HG03457 (cell line): ENCODE measurements around the gene MYO3A.
"Not testable (repeated sequence)": the region's sequence is repeated elsewhere in the genome, so short reads cannot be mapped to it uniquely, and the experiment has no call there.

ENCODE experiments used
- ATAC-seq: cut with Tn5 transposase; IDR thresholded peaks from one replicate; pipeline ENCODE4 v1.9.1; 2021; ENCODE audit warnings: moderate number of reproducible peaks; ENCODE audit not compliant: unreplicated experiment

MYO3A gene

GRCh38 chr10:26085549-26085948 lies 151.5 kb downstream of the MYO3A start:
- ATAC-seq = no peak

DNA sequence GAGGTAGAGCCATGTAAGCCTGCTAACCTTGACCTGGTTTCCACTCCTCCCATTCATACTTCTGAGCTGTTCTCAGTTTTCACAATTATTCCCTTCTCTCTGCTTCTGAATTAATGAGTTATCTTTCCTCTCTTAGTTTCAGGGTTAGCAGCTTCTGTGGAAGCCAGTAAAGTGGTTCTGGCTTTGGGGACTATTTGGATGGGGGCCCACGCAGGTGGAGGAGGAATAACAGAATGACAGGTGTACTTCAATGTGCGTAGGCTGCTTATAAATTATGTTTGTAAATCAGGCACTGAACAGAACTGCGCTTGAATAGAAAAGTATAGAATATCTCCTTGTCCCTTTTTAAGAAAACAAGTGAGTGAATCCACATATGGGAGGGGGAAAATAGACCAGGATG lies 153.6 kb downstream of the MYO3A start:
- no peak for ATAC-seq

DNA sequence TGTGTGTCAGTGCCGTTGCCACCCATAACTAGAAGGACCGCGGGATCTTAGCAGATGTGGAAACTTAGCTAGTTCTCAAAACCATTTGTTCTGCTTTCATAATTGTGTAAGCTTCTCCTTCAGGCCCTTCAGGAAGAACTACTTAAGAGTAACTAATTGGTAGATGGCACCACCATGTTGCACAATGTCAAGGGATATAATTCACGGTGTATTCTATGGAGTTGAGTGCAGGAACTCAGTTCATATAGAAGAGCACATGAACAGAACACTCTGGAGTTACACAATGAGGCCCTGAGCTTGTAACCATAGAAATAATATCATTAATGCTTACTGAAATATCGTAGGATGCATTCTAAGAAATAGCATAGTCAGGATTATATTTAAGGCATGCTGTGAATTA lies 156.0 kb downstream of the MYO3A start:
- no peak for ATAC-seq

- no peak for ATAC-seq
These were observed 156.7 kb downstream of the MYO3A start for GRCh38 chr10:26090762-26091161.

DNA sequence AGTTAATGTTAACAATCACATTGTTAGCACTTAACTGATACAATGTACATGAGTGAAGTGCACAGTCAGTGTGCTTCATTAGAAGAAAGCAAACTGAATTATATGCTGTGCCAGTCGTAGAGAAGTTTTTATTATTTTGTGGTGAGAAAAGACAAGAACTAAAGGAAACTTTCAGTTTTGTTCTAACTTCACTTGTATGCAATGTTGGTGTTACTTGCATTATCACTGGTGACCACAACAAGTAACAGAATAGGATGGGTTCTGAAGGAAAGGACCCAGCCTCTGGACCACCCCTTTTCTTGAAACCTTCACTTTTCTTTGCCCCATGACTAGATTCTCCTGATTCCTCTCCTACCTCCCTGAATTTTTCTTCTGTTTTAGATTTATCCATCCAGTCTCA lies 159.2 kb downstream of the MYO3A start:
- ATAC-seq = no peak

- no peak for ATAC-seq
These were observed 161.8 kb downstream of the MYO3A start for GRCh38 chr10:26095781-26096180.

DNA sequence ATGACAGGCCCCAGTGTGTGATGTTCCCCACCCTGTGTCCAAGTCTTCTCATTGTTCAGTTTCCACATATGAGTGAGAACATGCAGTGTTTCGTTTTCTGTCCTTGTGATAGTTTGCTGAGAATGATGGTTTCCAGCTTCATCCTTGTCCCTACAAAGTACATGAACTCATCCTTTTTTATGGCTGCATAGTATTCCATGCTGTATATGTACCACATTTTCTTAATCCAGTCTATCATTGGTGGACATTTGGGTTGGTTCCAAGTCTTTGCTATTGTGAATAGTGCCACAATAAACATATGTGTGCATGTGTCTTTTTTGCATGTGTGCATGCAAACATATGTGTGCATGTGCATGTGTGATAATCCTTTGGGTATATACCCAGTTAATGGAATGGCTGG lies 163.5 kb downstream of the MYO3A start:
- not testable (repeated sequence) for ATAC-seq

- no peak for ATAC-seq
These were observed 178.5 kb downstream of the MYO3A start for GRCh38 chr10:26112532-26112931.

- ATAC-seq = no peak
These were observed 204.6 kb downstream of the MYO3A start for GRCh38 chr10:26138613-26139012.

DNA sequence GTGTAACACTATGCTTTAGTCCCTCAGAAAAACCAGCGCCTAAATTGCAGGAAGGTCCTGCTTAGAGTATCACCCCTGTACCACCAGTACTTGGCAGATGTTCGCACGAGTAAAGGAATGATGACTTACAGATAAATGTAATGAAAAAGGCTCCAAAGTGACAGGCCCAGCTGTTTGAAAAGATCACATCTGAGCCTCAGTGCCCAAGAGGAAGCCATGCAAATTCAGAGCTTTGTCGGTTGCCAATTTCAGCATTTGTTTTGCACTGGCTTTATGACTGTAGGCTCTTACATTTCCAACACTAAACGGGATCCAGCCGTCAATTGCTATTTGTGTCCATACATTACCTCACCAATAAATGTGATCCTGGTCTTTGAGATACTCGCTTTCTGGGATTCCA lies 222.0 kb downstream of the MYO3A start:
- ATAC-seq = no peak

DNA sequence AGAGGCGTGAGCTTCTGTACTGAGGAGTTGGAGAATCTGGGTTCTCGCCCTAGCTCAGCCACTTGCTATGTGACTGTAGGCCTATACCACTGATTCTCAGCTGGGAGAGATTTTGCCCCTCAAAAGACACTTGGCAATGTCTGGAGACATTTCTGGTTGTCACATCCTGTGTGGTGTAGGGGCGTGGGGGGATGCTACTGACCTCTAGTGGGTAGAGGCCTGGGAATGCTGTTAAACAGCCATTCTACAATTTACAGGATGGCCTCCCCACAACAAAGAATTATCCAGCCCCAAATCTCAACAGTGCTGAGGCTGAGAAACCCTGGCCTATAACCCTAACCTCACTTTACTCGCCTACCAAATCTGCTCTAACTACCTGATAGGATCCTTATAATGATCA lies 223.7 kb downstream of the MYO3A start:
- ATAC-seq = no peak

DNA sequence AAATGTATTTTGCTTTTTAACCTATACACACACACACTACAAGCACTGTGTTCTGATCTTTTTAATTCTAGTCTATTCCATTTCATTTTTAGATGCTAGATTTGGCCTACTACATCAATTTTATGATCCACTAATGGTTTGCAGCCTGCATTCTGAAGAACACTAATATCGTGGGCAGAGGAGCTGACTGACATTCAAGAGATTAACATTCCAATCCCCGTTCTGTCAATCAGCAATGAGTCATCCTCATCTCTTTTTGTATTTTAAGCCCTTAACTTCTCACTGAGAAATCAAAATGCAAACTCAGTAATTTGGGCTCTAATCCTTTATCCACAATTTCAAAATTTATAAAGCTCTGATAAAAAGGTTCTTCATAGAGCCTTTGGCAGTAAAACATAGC lies 235.4 kb downstream of the MYO3A start:
- ATAC-seq = no peak

DNA sequence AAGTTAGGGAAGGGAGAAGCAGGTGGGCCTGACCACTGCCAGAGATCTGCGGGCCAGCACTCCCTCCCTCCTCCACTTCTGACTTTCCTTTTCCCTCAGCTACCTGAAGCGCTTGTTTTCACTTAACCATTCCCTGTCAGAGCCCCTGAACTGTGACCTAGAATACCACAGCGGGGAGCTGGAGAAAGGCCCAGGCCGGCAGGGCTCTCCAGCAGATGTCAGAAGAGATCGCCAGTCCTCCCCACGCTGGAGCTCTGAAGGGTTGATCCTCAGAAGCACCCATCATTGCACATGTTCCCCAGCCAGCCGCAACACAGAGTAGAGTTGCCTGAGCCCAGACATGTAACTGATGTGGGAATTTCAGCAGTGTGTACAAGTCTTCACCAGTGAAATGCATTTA lies 238.1 kb downstream of the MYO3A start:
- no peak for ATAC-seq

DNA sequence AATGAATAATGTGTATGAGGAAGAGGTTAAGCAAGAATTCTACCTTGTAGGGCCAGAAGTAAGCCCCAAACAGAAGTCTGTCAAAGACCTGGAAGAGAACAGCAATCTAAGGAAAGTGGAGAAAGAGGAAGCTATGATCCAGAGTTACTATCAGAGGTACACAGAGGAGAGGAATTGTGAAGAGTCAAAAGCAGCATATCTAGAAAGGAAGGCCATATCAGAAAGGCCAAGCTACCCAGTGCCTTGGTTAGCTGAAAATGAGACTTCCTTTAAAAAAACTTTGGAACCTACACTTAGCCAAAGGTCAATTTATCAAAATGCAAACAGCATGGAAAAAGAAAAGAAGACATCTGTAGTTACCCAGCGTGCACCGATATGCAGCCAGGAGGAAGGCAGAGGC lies 239.8 kb downstream of the MYO3A start:
- ATAC-seq = no peak

- ATAC-seq = no peak
These were observed 243.3 kb downstream of the MYO3A start for GRCh38 chr10:26177341-26177740.

- ATAC-seq = no peak
These were observed 260.2 kb downstream of the MYO3A start for GRCh38 chr10:26194275-26194674.

GRCh38 chr10:26197248-26197647 lies 263.2 kb downstream of the MYO3A start:
- ATAC-seq = no peak

DNA sequence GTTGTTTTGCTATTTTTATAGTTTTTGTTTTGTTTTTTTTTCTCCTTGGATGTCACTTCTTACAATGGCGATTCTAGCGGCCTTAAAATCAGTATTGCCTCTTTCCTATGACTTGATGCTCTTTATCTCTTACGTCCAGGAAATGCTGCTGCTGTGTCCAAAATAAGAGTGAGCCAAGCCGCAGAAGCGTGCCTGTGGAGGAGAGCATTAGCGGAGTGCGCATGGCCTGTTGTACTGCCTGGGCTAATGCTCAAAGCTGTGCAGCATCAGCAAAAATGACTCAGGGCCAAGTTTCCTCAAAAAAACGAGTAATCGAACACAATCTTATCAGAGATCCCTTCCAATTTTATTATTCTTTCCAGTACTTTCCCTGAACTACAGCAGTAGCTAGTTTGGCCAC lies 264.1 kb downstream of the MYO3A start:
- ATAC-seq = no peak

DNA sequence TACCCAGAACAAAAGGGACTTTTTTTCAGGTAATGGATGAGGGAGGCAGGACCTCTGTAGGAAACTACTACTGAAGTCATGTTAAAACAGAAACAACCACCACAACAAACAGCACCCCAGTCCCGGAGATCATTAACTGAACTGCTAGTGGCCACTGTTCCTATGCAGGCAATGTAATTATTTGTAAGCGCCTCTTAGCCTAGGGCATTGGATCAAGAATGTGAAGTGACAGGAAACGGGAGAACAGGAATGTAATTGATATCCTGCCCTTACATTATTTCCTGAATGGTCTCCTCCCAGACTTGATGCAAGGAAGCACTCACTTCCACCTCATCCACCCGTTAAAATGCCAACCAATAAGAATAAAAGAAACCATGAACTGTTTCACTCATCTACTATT lies 265.8 kb downstream of the MYO3A start:
- ATAC-seq = no peak

DNA sequence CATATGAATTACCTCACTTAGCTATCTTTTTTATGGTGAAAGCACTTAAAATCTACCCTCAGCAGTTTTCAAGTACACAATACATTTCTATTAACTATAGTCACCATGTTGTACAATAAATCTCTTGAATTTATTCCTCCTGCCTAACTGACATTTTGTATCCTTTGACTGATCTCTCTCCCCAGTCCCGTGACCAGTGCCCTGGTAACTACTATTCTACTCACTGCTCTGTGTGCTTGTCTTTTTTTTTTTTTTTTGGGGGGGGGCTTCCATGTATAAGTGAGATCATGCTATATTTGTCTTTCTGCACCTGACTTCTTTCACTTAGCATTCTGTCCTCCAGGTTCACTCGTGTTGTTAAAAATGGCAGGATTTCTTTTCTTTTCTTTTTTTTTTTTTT lies 271.2 kb downstream of the MYO3A start:
- ATAC-seq = no peak

DNA sequence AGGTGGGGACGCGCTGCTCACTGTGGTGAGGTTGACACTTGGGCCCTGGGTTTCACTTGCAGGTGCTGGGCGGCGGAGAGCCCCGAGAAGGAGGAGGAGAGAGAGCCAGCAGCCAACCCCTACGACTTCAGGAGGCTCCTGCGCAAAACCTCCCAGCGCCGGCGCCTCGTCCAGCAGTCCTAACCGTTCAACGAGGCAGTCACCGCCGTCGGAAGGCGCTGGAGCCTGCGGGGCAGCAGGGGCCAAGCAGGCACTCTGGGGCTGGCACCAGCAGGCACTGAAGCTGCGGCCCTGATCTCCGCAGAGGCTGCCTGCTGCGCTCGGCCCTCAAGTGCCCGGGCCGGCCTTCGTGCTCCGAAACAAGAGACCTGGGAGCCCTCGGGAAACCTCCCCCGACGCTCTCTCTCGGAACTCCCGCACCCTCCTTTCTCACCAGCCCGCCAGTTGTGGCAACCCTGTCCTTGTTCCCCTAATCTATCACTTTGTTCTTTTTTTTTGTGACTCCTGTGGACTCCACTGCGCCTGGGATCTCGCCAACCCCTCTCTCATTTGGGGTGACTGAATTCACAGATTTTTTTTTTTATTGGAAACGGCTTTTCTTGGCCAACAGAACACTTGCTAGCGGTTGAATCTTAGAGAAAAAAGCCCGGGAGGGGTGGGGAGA lies 277.9 kb downstream of the MYO3A start:
- ATAC-seq = no peak

DNA sequence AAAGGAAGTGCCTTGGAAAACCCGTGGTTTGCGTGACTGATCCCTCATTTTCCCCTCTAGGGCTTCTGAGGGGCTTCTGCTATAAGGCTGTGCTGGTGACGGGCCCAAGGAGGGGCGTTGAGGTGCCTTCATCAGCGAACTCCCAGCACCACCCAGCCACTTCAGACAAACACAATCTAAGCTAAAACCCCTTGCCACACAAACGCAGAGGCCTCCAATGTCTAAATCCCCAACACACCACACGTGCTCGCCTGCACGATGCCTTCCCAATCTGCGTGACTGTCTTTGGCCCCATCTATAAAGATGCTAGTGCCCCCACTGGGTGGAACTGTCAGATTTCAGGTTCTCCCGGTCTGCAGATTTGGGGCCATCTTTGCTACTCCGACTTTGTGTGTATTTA lies 278.5 kb downstream of the MYO3A start:
- ATAC-seq = no peak

GRCh38 chr10:26213157-26213800 lies 279.2 kb downstream of the MYO3A start:
- ATAC-seq = no peak
